DOHH2 (cell line): ENCODE results near the gene DOCK9.

Experiments
- CTCF ChIP-seq: fragments of 200-600 bp; sonication (generic); IDR thresholded peaks from one replicate; pipeline ENCODE4 v1.5.1; 2014; ENCODE audit warnings: antibody characterized with exemption, mild to moderate bottlenecking, low read depth, low read length; ENCODE audit not compliant: poor library complexity, severe bottlenecking
- EZH2phosphoT487 ChIP-seq: fragments of 200-600 bp; sonication (generic); IDR thresholded peaks from 2 replicates; pipeline ENCODE4 v1.6.1; 2017; ENCODE audit warnings: borderline replicate concordance, mild to moderate bottlenecking, antibody characterized with exemption, low read length, moderate library complexity, mixed read lengths

- no peak for TF ChIP-seq CTCF
- no peak for TF ChIP-seq EZH2phosphoT487
These were observed 18.2 kb upstream of the DOCK9 start for GRCh38 chr13:98996046-98996445.
